ENCODE measurements around the gene MRPS14. TPM values are rescaled to one million over a fixed set of nuclear protein-coding genes. Genes with fewer than 3 reads are reported as not detected.

MRPS14 gene
- total and polyA plus RNA-seq, 2 experiments from 2014 or later: 26.5 to 65.8 TPM

DNA sequence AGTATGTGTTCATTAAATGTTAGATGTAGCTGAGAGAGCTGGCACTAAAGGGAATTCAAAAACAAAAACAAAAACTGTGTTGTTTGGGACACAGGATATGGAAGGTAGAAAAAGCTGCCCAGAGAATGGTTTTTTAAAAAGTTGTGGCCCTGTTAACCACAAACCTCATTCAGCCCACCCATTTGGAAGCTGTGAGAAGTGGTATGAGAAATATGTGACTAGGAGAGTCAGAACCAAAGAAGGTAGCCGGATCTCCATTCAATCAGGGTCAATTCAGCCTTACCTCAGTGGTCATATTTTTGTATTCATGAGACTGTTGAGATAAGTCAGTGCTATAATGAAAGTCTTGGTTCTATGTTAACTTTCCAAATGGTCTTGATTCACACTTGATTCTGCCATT lies 53.2 kb downstream of the MRPS14 start:
- no peak overlapping the region for H3K4me3 ChIP-seq
- H2AFZ ChIP-seq: no peak overlapping the region
- H3K27me3 ChIP-seq: no peaks in the 10 kb centered on the region
- no peaks in the 10 kb centered on the region for H3K9me3 ChIP-seq (ENCODE audit: low read depth)
- H3K79me2 ChIP-seq: no peaks in the 10 kb centered on the region
- TF ChIP-seq EZH2phosphoT487 (IDR thresholded peaks at IDR 0.05; ENCODE audit: low read depth, severe bottlenecking, unreplicated experiment): no peak
- no peak for TF ChIP-seq EZH2 (IDR thresholded peaks at IDR 0.05; ENCODE audit: borderline replicate concordance)
- TF ChIP-seq, protein P1, sequence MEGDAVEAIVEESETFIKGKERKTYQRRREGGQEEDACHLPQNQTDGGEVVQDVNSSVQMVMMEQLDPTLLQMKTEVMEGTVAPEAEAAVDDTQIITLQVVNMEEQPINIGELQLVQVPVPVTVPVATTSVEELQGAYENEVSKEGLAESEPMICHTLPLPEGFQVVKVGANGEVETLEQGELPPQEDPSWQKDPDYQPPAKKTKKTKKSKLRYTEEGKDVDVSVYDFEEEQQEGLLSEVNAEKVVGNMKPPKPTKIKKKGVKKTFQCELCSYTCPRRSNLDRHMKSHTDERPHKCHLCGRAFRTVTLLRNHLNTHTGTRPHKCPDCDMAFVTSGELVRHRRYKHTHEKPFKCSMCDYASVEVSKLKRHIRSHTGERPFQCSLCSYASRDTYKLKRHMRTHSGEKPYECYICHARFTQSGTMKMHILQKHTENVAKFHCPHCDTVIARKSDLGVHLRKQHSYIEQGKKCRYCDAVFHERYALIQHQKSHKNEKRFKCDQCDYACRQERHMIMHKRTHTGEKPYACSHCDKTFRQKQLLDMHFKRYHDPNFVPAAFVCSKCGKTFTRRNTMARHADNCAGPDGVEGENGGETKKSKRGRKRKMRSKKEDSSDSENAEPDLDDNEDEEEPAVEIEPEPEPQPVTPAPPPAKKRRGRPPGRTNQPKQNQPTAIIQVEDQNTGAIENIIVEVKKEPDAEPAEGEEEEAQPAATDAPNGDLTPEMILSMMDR (IDR thresholded peaks at IDR 0.05; ENCODE audit: poor library complexity): no peak
- H3K27ac ChIP-seq: no peak overlapping the region
- DNase-seq (ENCODE audit: low spot score): no peak
- no peaks in the 10 kb centered on the region for H3K36me3 ChIP-seq (replicated peaks; ENCODE audit: insufficient read depth, low read depth)
- H3K4me1 ChIP-seq (ENCODE audit: insufficient read depth): peaks cover 31% of the 10 kb centered on the region
- no peaks in the 10 kb centered on the region for H3K9me2 ChIP-seq (replicated peaks; ENCODE audit: insufficient read depth)
- no peaks in the 10 kb centered on the region for H4K20me1 ChIP-seq (ENCODE audit: insufficient read depth, poor library complexity, severe bottlenecking)
- WGBS (ENCODE audit: low lambda C conversion rate, missing lambda C conversion rate): 90% methylated on average over 1 of the region's 1 CpG
- no peak overlapping the region for H3K4me2 ChIP-seq

DNA sequence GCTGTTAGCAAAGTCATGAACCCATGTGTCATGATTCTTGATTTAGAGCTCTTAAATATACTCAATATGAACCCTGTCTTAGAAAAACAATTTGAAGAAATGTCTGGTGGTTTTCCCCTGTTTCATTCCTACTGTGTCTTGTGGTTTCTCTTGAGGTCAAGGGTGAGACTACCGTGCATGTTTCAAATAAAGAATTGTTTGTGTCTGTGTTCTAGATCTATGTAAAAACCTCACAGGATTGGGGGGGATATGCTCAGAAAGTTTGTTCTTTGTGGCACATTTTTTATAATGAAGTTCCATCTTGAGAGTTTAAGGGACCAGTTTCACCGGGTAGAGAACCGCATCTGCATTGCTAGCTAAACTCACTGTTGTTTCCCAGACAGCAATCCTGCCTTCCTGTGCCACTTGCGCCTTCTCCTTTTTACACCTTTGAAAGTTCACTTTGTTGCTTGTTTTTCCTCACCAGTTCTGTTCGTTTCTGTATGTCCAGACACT lies 54.4 kb downstream of the MRPS14 start:
- Histone ChIP-seq H3K4me2 (no peak overlapping the region), H3K36me3 (replicated peaks; ENCODE audit: insufficient read depth, low read depth) (no peaks in the 10 kb centered on the region), H3K27me3 (no peaks in the 10 kb centered on the region), H2AFZ (no peak overlapping the region), H3K79me2 (no peaks in the 10 kb centered on the region), H3K9me2 (replicated peaks; ENCODE audit: insufficient read depth) (no peaks in the 10 kb centered on the region), H3K9me3 (ENCODE audit: low read depth) (no peaks in the 10 kb centered on the region), H3K4me1 (ENCODE audit: insufficient read depth) (peaks cover 43% of the 10 kb centered on the region), H3K4me3 (no peak overlapping the region), H4K20me1 (ENCODE audit: insufficient read depth, poor library complexity, severe bottlenecking) (no peaks in the 10 kb centered on the region), H3K27ac (peak overlapping the region; percentile 64)
- no peak for TF ChIP-seq EZH2 (IDR thresholded peaks at IDR 0.05; ENCODE audit: borderline replicate concordance)
- TF ChIP-seq, protein P1 (IDR thresholded peaks at IDR 0.05; ENCODE audit: poor library complexity): no peak
- TF ChIP-seq EZH2phosphoT487 (IDR thresholded peaks at IDR 0.05; ENCODE audit: low read depth, severe bottlenecking, unreplicated experiment): no peak
- 73% methylated on average over 5 of the region's 5 CpGs for WGBS (ENCODE audit: low lambda C conversion rate, missing lambda C conversion rate)
- no peak for DNase-seq (ENCODE audit: low spot score)

DNA sequence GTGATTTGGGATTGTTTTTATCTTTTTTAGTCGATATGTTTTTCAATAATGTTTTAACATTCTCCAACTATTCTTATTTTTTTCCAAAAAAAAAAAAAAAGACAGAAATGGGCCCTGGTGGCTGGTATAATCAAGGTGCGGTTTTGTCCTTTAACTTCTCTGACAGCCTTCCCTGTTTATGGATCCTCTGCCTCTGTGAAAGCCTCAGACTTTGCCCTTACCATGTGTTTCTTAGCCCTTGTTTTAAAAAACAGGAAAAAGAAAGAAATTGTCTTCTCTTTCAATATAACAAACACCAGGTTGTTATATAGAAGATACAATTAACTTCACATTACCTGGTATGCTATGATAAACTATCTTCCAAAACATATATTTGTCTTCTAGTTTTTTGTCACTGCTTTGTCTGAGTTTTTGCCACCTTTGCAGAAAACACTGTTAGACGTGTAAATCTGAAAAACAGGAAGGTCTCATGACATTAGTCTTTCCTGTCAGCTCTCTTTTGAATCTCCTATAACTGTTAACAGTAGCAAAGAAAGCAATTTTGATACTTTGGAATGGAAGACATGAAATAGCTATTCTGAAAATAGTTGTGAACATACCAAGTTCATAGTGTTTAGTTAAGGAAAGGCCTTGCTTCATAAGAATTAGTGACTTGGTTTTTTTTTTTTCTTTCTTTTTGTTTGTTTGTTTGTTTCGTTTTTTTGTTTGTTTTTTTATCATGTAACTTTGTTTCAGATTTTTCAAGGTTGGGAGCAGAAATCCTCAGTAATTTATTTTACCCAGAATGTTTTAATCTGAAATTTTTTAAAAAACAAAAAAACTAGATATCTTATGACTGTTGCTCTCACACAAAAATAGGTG lies 55.1 kb downstream of the MRPS14 start:
- Histone ChIP-seq H3K4me1 (ENCODE audit: insufficient read depth) (peaks cover 50% of the 10 kb centered on the region), H3K4me3 (no peak overlapping the region), H2AFZ (no peak overlapping the region), H3K27ac (peak overlapping the region; percentile 64), H3K4me2 (no peak overlapping the region), H3K79me2 (no peaks in the 10 kb centered on the region), H3K9me3 (ENCODE audit: low read depth) (no peaks in the 10 kb centered on the region), H3K9me2 (replicated peaks; ENCODE audit: insufficient read depth) (no peaks in the 10 kb centered on the region), H4K20me1 (ENCODE audit: insufficient read depth, poor library complexity, severe bottlenecking) (no peaks in the 10 kb centered on the region), H3K36me3 (replicated peaks; ENCODE audit: insufficient read depth, low read depth) (no peaks in the 10 kb centered on the region), H3K27me3 (no peaks in the 10 kb centered on the region)
- TF ChIP-seq EZH2phosphoT487 (IDR thresholded peaks at IDR 0.05; ENCODE audit: low read depth, severe bottlenecking, unreplicated experiment): no peak
- TF ChIP-seq, protein P1 (IDR thresholded peaks at IDR 0.05; ENCODE audit: poor library complexity): no peak
- peak; percentile 16 for DNase-seq (ENCODE audit: low spot score)
- WGBS (ENCODE audit: low lambda C conversion rate, missing lambda C conversion rate): 71% methylated on average over 4 of the region's 4 CpGs
